ENCODE measurements around the gene YWHAG. TPM values are rescaled to one million over a fixed set of nuclear protein-coding genes. Genes with fewer than 3 reads are reported as not detected.

YWHAG gene
- total and polyA plus RNA-seq, 12 donors: 63.7 to 262 (median 205) TPM

GRCh38 chr7:76377186-76377918 lies 18.6 kb upstream of the YWHAG start:
- intact Hi-C loops (cut with DNase I): no loop called here
- 34 to 51% methylated on average over 9 of the region's 9 CpGs for WGBS, 2 donors
- Histone ChIP-seq H3K27me3 (no peaks in the 10 kb centered on the region), H3K36me3 (no peaks in the 10 kb centered on the region), H3K9me3 (no peaks in the 10 kb centered on the region), H3K27ac (peak overlapping the region in 8 of 10 donors; percentile 54 to 99 (median 95)), H3K4me1 (peaks cover 11 to 45% (median 32%) of the 10 kb centered on the region in 9 donors), H3K4me3 (no peak overlapping the region)
- ATAC-seq: peak in 1 of 8 donors; percentile 15
- TF ChIP-seq, protein P1, sequence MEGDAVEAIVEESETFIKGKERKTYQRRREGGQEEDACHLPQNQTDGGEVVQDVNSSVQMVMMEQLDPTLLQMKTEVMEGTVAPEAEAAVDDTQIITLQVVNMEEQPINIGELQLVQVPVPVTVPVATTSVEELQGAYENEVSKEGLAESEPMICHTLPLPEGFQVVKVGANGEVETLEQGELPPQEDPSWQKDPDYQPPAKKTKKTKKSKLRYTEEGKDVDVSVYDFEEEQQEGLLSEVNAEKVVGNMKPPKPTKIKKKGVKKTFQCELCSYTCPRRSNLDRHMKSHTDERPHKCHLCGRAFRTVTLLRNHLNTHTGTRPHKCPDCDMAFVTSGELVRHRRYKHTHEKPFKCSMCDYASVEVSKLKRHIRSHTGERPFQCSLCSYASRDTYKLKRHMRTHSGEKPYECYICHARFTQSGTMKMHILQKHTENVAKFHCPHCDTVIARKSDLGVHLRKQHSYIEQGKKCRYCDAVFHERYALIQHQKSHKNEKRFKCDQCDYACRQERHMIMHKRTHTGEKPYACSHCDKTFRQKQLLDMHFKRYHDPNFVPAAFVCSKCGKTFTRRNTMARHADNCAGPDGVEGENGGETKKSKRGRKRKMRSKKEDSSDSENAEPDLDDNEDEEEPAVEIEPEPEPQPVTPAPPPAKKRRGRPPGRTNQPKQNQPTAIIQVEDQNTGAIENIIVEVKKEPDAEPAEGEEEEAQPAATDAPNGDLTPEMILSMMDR (IDR thresholded peaks at IDR 0.05): peak in 1 of 9 donors; percentile 23
- DNase-seq: peak in 1 of 2 donors; percentile 45

- no peak for ATAC-seq
- TF ChIP-seq, protein P1 (IDR thresholded peaks at IDR 0.05): no peak
Observed at GRCh38 chr7:76375251-76375650, 16.5 kb upstream of the YWHAG start.

GRCh38 chr7:76372984-76373833 lies 14.4 kb upstream of the YWHAG start:
- Histone ChIP-seq H3K9me3 (no peaks in the 10 kb centered on the region), H3K27ac (no peak overlapping the region), H3K27me3 (no peaks in the 10 kb centered on the region), H3K4me1 (peaks cover 0 to 17% (median 13%) of the 10 kb centered on the region in 9 donors), H3K4me3 (no peak overlapping the region), H3K36me3 (no peaks in the 10 kb centered on the region)
- no peak for DNase-seq
- intact Hi-C loops (cut with DNase I): no loop called here
- WGBS, 2 donors: 84 to 90% methylated on average over 9 of the region's 9 CpGs
- TF ChIP-seq, protein P1 (IDR thresholded peaks at IDR 0.05): no peak
- ATAC-seq: peak in 2 of 8 donors; percentile 34 to 43

More at GRCh38 chr7:76375251-76375650, 16.5 kb upstream of the YWHAG start:
- H3K9me3 ChIP-seq: no peaks in the 10 kb centered on the region
- no peak overlapping the region for H3K27ac ChIP-seq
- DNase-seq: no peak
- intact Hi-C loops (cut with DNase I): no loop called here
- H3K36me3 ChIP-seq: no peaks in the 10 kb centered on the region
- 82 to 83% methylated on average over 9 of the region's 9 CpGs for WGBS, 2 donors
- H3K4me3 ChIP-seq: no peak overlapping the region
- peaks cover 8 to 35% (median 24%) of the 10 kb centered on the region in 9 donors for H3K4me1 ChIP-seq
- H3K27me3 ChIP-seq: no peaks in the 10 kb centered on the region

- Histone ChIP-seq H3K27ac (no peak overlapping the region), H3K36me3 (no peaks in the 10 kb centered on the region), H3K4me1 (peaks cover 0 to 5% (median 1%) of the 10 kb centered on the region in 9 donors), H3K4me3 (no peak overlapping the region), H3K9me3 (no peaks in the 10 kb centered on the region), H3K27me3 (no peaks in the 10 kb centered on the region)
- no peak for DNase-seq
- intact Hi-C loops (cut with DNase I): no loop called here
- TF ChIP-seq, protein P1 (IDR thresholded peaks at IDR 0.05): no peak
- no peak for ATAC-seq
- WGBS, 2 donors: 96 to 100% methylated on average over 3 of the region's 3 CpGs
Observed at GRCh38 chr7:76371396-76371795, 12.6 kb upstream of the YWHAG start.
